IMR-90 (cell line): Measurements from ENCODE around the gene SLC35F3. TPM values are rescaled to one million over a fixed set of nuclear protein-coding genes. Genes with fewer than 3 reads are reported as not detected.

Experiments used
- ATAC-seq: fragments of 200-7000 bp; cut with Tn5 transposase; 2 replicates; pipeline ENCODE4 v1.9.1; 2020; ENCODE audit warnings: low read depth, mild to moderate bottlenecking, moderate library complexity
- BruUV-seq: library from RNA; stranded (reverse); fragments of 400-500 nt; replicated peaks from 2 replicates; lab custom pipeline; 2021; lab: Mats Ljungman, UMichigan
- CTCF ChIA-PET: fragments of 300-600 bp; formaldehyde crosslinking; extraction: SDS; loops from one replicate; lab custom pipeline; 2021; ENCODE audit warnings: antibody characterized with exemption; lab: Yijun Ruan, JAX
- POLR2A ChIA-PET: fragments of 300-600 bp; sonication (Branson Sonifier 250); formaldehyde crosslinking; loops from one replicate; lab custom pipeline; 2022; ENCODE audit warnings: antibody characterized with exemption; ENCODE audit not compliant: unreplicated experiment; lab: Charles Lee
- DNase-seq: peaks from one replicate; pipeline ENCODE4 v3.0.0; 2013
- H2AFZ ChIP-seq: replicated peaks from 2 replicates; pipeline ENCODE3; 2013; ENCODE audit warnings: low read length, mild to moderate bottlenecking; ENCODE audit not compliant: poor library complexity
- H2AK5ac ChIP-seq: 2 replicates; pipeline ENCODE4 v1.6.1; 2013; ENCODE audit warnings: low read depth, low read length, inconsistent platforms
- H2AK9ac ChIP-seq: replicated peaks from 2 replicates; pipeline ENCODE3; 2013; ENCODE audit warnings: mild to moderate bottlenecking, low read depth, low read length, moderate library complexity; ENCODE audit not compliant: poor library complexity
- H2BK120ac ChIP-seq: 2 replicates; pipeline ENCODE4 v1.6.1; 2013; ENCODE audit warnings: low read depth, low read length, inconsistent platforms
- H2BK15ac ChIP-seq: 3 replicates; pipeline ENCODE4 v1.6.1; 2013; ENCODE audit warnings: low read depth, low read length, inconsistent platforms
- H2BK20ac ChIP-seq: 2 replicates; pipeline ENCODE4 v1.6.1; 2013; ENCODE audit warnings: low read depth, mild to moderate bottlenecking, inconsistent platforms, low read length, moderate library complexity
- H2BK5ac ChIP-seq: 2 replicates; pipeline ENCODE4 v1.6.1; 2013; ENCODE audit warnings: mild to moderate bottlenecking, low read depth, low read length, inconsistent platforms; ENCODE audit not compliant: poor library complexity, severe bottlenecking
- H3K14ac ChIP-seq: replicated peaks from 2 replicates; pipeline ENCODE4 v1.6.1; 2013; ENCODE audit warnings: low read depth, low read length, inconsistent platforms
- H3K18ac ChIP-seq: 2 replicates; pipeline ENCODE4 v1.6.1; 2013; ENCODE audit warnings: low read depth, low read length, control low read depth
- H3K23ac ChIP-seq: 2 replicates; pipeline ENCODE4 v1.6.1; 2013; ENCODE audit warnings: low read depth, low read length, inconsistent platforms
- H3K27ac ChIP-seq: 2 replicates; pipeline ENCODE4 v1.5.1; 2013; ENCODE audit warnings: mild to moderate bottlenecking, control low read depth, low read length; ENCODE audit not compliant: insufficient read depth
- H3K27me3 ChIP-seq: 2 replicates; pipeline ENCODE4 v1.6.1; 2013; ENCODE audit warnings: low read length; ENCODE audit not compliant: control insufficient read depth, insufficient read depth
- H3K36me3 ChIP-seq: 2 replicates; pipeline ENCODE4 v1.6.1; 2013; ENCODE audit warnings: low read length, mixed read lengths; ENCODE audit not compliant: control insufficient read depth, insufficient read depth
- H3K4ac ChIP-seq: 2 replicates; pipeline ENCODE4 v1.6.1; 2013; ENCODE audit warnings: low read depth, low read length, inconsistent platforms
- H3K4me1 ChIP-seq: 2 replicates; pipeline ENCODE4 v1.6.1; 2013; ENCODE audit warnings: low read length, mixed read lengths; ENCODE audit not compliant: control insufficient read depth, insufficient read depth
- H3K4me2 ChIP-seq: 2 replicates; pipeline ENCODE4 v1.6.1; 2013; ENCODE audit warnings: low read depth, mild to moderate bottlenecking, control low read depth, low read length, moderate library complexity
- H3K4me3 ChIP-seq: 2 replicates; pipeline ENCODE4 v1.5.1; 2013; ENCODE audit warnings: low read depth, mild to moderate bottlenecking, control low read depth, low read length, moderate library complexity; ENCODE audit not compliant: insufficient read depth
- H3K56ac ChIP-seq: 2 replicates; pipeline ENCODE4 v1.6.1; 2013; ENCODE audit warnings: low read length, inconsistent platforms; ENCODE audit not compliant: insufficient read depth; ENCODE audit errors: extremely low read depth
- H3K79me1 ChIP-seq, 2 experiments: 2 replicates each; pipeline ENCODE4 v1.6.1; 2013; ENCODE audit warnings: low read length in 2 of 2, inconsistent platforms in 1 of 2, low read depth in 1 of 2
- H3K9ac ChIP-seq: 2 replicates; pipeline ENCODE4 v1.6.1; 2013; ENCODE audit warnings: low read depth, low read length, control low read depth
- H3K9me1 ChIP-seq: 2 replicates; pipeline ENCODE4 v1.6.1; 2013; ENCODE audit warnings: low read length, inconsistent platforms; ENCODE audit not compliant: insufficient read depth
- H3K9me3 ChIP-seq: 2 replicates; pipeline ENCODE4 v1.6.1; 2013; ENCODE audit warnings: low read length; ENCODE audit not compliant: control insufficient read depth, insufficient read depth
- H4K20me1 ChIP-seq: 2 replicates; pipeline ENCODE4 v1.6.1; 2013; ENCODE audit warnings: low read length, inconsistent platforms; ENCODE audit not compliant: insufficient read depth
- H4K5ac ChIP-seq: 2 replicates; pipeline ENCODE4 v1.6.1; 2013; ENCODE audit warnings: mild to moderate bottlenecking, low read depth, low read length, control low read depth
- H4K8ac ChIP-seq, 2 experiments: 2 replicates each; pipeline ENCODE4 v1.6.1; 2013; ENCODE audit warnings: low read depth in 2 of 2, low read length in 2 of 2, control low read depth in 1 of 2, inconsistent platforms in 1 of 2
- H4K91ac ChIP-seq: 2 replicates; pipeline ENCODE4 v1.6.1; 2013; ENCODE audit warnings: low read depth, low read length, inconsistent platforms; ENCODE audit not compliant: insufficient read depth
- BHLHE40 ChIP-seq: fragments of 150-350 bp; IDR thresholded peaks from 2 replicates; pipeline ENCODE4 v1.6.1; 2016; ENCODE audit warnings: mild to moderate bottlenecking, low read depth, low read length
- CEBPB ChIP-seq: IDR thresholded peaks from 2 replicates; pipeline ENCODE4 v1.6.1; 2012; ENCODE audit warnings: low read depth, low read length, improper control_type of control experiment
- CHD1 ChIP-seq: IDR thresholded peaks from 2 replicates; pipeline ENCODE4 v1.6.1; 2012; ENCODE audit warnings: low read depth, low read length, improper control_type of control experiment
- FOS ChIP-seq: fragments of 150-350 bp; IDR thresholded peaks from 2 replicates; pipeline ENCODE4 v1.6.1; 2016; ENCODE audit warnings: low read depth, low read length
- MAFK ChIP-seq: IDR thresholded peaks from 2 replicates; pipeline ENCODE4 v1.6.1; 2012; ENCODE audit warnings: low read depth, low read length, improper control_type of control experiment
- MAZ ChIP-seq: IDR thresholded peaks from 2 replicates; pipeline ENCODE4 v1.6.1; 2012; ENCODE audit warnings: low read depth, mild to moderate bottlenecking, low read length, improper control_type of control experiment, moderate library complexity, borderline replicate concordance
- MXI1 ChIP-seq: IDR thresholded peaks from 2 replicates; pipeline ENCODE4 v1.6.1; 2012; ENCODE audit warnings: low read depth, mild to moderate bottlenecking, low read length, moderate library complexity, borderline replicate concordance
- NFE2L2 ChIP-seq: fragments of 150-350 bp; IDR thresholded peaks from 2 replicates; pipeline ENCODE4 v1.6.1; 2016; ENCODE audit warnings: low read depth, mild to moderate bottlenecking, low read length
- POLR2A ChIP-seq: IDR thresholded peaks from 2 replicates; pipeline ENCODE4 v1.6.1; 2012; ENCODE audit warnings: mild to moderate bottlenecking, low read depth, low read length
- RAD21 ChIP-seq: IDR thresholded peaks from 2 replicates; pipeline ENCODE4 v1.6.1; 2012; ENCODE audit warnings: low read length, improper control_type of control experiment
- RCOR1 ChIP-seq: IDR thresholded peaks from 2 replicates; pipeline ENCODE4 v1.6.1; 2012; ENCODE audit warnings: mild to moderate bottlenecking, low read length, improper control_type of control experiment; ENCODE audit not compliant: insufficient replicate concordance
- RFX5 ChIP-seq: IDR thresholded peaks from 2 replicates; pipeline ENCODE4 v1.8.0; 2012; ENCODE audit warnings: low read depth, mild to moderate bottlenecking, low read length, moderate library complexity
- SMC3 ChIP-seq: fragments of 150-350 bp; IDR thresholded peaks from 2 replicates; pipeline ENCODE4 v1.6.1; 2016; ENCODE audit warnings: low read depth, mild to moderate bottlenecking, antibody characterized with exemption, low read length, moderate library complexity
- WGBS, 2 experiments: methylation state at CpG; one replicate each; pipeline versions ENCODE4 v1.1.5 to v1.1.7; 2013; ENCODE audit warnings: missing lambda C conversion rate in 2 of 2; ENCODE audit not compliant: insufficient read length in 1 of 2; ENCODE audit errors: extremely low coverage in 2 of 2; 5-methylcytosine and 5-hydroxymethylcytosine counted together
- dilution Hi-C: fragments of 300-500 bp; cut with HindIII; formaldehyde crosslinking; loops from one replicate; pipeline ENCODE4 v1.14.3; 2018; ENCODE audit warnings: low sequenced_read_pairs; ENCODE audit not compliant: unreplicated experiment
- in situ Hi-C: fragments of 300-500 bp; cut with MboI; formaldehyde crosslinking; loops from 3 replicates; pipeline ENCODE4 v1.14.3; 2019; ENCODE audit warnings: low sequenced_read_pairs, inconsistent platforms, mixed read lengths
- intact Hi-C: fragments of 100-400 bp; cut with micrococcal nuclease; formaldehyde crosslinking; loops from 2 replicates; pipeline ENCODE4 v1.10.0; 2022
- polyA plus RNA-seq, 3 experiments: library from polyadenylated mRNA; depleted of rRNA; stranded (reverse); fragments of >200 nt; gene quantifications; 2 replicates each; pipeline ENCODE4 v1.2.3, GENCODE V29; 2012; ENCODE audit warnings: low replicate concordance in 1 of 3
- total RNA-seq: library from RNA; depleted of rRNA; stranded (reverse); fragments of >200 nt; gene quantifications from 2 replicates; pipeline ENCODE4 v1.2.3, GENCODE V29; 2012
- TF ChIP-seq, protein P1 (sequence below): fragments of 150-350 bp; IDR thresholded peaks from 2 replicates; pipeline ENCODE4 v1.6.1; 2017; ENCODE audit warnings: mild to moderate bottlenecking, antibody characterized with exemption, low read length, low read depth
- TF ChIP-seq, protein P2 (sequence below): conservative IDR thresholded peaks from 2 replicates; pipeline ENCODE4 v1.5.1; 2012; ENCODE audit warnings: mild to moderate bottlenecking, low read depth, low read length, improper control_type of control experiment
- TF ChIP-seq, protein P3 (sequence below): fragments of 150-350 bp; IDR thresholded peaks from 2 replicates; pipeline ENCODE4 v1.6.1; 2016; ENCODE audit warnings: low read depth, mild to moderate bottlenecking, low read length, moderate library complexity, borderline replicate concordance

Gene SLC35F3
- total and polyA plus RNA-seq, 2 of the 4 experiments (the other 2 are of a cell fraction), result under 0.01 to 0.17 TPM

DNA sequence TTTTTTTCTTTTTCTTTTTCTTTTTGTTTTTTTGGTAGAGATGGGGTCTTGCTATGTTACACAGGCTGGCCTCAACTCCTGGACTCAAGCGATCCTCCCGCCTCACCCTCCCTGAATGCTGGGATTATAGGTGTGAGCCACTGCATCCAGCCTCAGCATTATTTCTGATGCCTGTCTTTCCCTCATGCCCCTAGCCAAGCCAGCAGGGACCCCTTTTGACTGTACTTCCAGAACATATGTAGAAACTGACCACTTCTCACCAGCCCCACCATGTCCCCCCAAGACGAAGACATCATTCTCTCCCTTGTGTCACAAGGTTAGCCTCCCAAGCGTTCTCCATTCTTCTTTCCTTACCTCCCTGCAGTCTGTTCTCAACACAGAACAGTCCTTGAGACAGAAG is 360.8 kb downstream of the SLC35F3 start:
- Histone ChIP-seq H3K23ac (no peak overlapping the region), H3K79me1 (no peaks in the 10 kb centered on the region), H2AFZ (no peak overlapping the region), H3K36me3 (no peaks in the 10 kb centered on the region), H2BK120ac (no peak overlapping the region), H2BK15ac (no peak overlapping the region), H3K4me3 (no peak overlapping the region), H4K5ac (no peak overlapping the region), H4K91ac (no peak overlapping the region), H2AK5ac (no peak overlapping the region), H3K4me2 (no peak overlapping the region), H2BK20ac (no peak overlapping the region), H3K27me3 (no peaks in the 10 kb centered on the region), H3K9me3 (no peaks in the 10 kb centered on the region), H4K20me1 (no peaks in the 10 kb centered on the region), H3K9me1 (no peaks in the 10 kb centered on the region), H3K18ac (no peak overlapping the region), H3K4ac (no peak overlapping the region), H3K27ac (no peak overlapping the region), H2BK5ac (no peak overlapping the region), H2AK9ac (no peak overlapping the region), H3K56ac (no peak overlapping the region), H3K14ac (no peak overlapping the region), H4K8ac (no peak overlapping the region), H3K9ac (no peak overlapping the region), H3K4me1 (0 out of 2 replicates have a peak, but pooled peaks cover 2% of the 10 kb centered on the region)
- ChIA-PET POLR2A (no interaction called here), CTCF (interaction anchor here (0.6 kb wide), 1 partner anchor 883 kb away, joined by 3 read pairs; no protein-coding TSS in a partner anchor)
- no peak for DNase-seq
- in situ Hi-C loops (no loop called here), dilution Hi-C loops (no loop called here), intact Hi-C loops (no loop called here)
- ATAC-seq, result no peak
- BruUV-seq, result no TSS peak
- WGBS, 2 experiments, result 48% methylated on average over 2 of the region's 4 CpGs; no CpG with 5 or more reads in 1 of the 2 experiments
- no peak for TF ChIP-seq RAD21
- TF ChIP-seq, protein P1, sequence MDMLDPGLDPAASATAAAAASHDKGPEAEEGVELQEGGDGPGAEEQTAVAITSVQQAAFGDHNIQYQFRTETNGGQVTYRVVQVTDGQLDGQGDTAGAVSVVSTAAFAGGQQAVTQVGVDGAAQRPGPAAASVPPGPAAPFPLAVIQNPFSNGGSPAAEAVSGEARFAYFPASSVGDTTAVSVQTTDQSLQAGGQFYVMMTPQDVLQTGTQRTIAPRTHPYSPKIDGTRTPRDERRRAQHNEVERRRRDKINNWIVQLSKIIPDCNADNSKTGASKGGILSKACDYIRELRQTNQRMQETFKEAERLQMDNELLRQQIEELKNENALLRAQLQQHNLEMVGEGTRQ, result no peak
- no peak for TF ChIP-seq RFX5
- no peak for TF ChIP-seq BHLHE40
- TF ChIP-seq, protein P2, sequence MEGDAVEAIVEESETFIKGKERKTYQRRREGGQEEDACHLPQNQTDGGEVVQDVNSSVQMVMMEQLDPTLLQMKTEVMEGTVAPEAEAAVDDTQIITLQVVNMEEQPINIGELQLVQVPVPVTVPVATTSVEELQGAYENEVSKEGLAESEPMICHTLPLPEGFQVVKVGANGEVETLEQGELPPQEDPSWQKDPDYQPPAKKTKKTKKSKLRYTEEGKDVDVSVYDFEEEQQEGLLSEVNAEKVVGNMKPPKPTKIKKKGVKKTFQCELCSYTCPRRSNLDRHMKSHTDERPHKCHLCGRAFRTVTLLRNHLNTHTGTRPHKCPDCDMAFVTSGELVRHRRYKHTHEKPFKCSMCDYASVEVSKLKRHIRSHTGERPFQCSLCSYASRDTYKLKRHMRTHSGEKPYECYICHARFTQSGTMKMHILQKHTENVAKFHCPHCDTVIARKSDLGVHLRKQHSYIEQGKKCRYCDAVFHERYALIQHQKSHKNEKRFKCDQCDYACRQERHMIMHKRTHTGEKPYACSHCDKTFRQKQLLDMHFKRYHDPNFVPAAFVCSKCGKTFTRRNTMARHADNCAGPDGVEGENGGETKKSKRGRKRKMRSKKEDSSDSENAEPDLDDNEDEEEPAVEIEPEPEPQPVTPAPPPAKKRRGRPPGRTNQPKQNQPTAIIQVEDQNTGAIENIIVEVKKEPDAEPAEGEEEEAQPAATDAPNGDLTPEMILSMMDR, result no peak
- TF ChIP-seq SMC3, result no peak
- TF ChIP-seq FOS, result no peak
- TF ChIP-seq MAFK, result no peak
- no peak for TF ChIP-seq POLR2A
- TF ChIP-seq CEBPB, result no peak
- TF ChIP-seq MAZ, result no peak
- TF ChIP-seq MXI1, result no peak
- TF ChIP-seq RCOR1, result no peak
- no peak for TF ChIP-seq NFE2L2
- TF ChIP-seq, protein P3, sequence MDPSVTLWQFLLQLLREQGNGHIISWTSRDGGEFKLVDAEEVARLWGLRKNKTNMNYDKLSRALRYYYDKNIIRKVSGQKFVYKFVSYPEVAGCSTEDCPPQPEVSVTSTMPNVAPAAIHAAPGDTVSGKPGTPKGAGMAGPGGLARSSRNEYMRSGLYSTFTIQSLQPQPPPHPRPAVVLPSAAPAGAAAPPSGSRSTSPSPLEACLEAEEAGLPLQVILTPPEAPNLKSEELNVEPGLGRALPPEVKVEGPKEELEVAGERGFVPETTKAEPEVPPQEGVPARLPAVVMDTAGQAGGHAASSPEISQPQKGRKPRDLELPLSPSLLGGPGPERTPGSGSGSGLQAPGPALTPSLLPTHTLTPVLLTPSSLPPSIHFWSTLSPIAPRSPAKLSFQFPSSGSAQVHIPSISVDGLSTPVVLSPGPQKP, result no peak
- no peak for TF ChIP-seq CHD1
